Loucy (cell line): ENCODE data around the gene SERPING1.
A peak's percentile ranks its signal among the peaks of the same experiment; 100 is the strongest.

Source experiments
- H2AFZ ChIP-seq: fragments of 200-600 bp; sonication (generic); 2 replicates; pipeline ENCODE4 v1.6.0; 2016; ENCODE audit warnings: antibody characterized with exemption, mild to moderate bottlenecking, low read length, moderate library complexity
- H3F3A ChIP-seq: fragments of 200-600 bp; 2 replicates; pipeline ENCODE4 v1.6.0; 2016; ENCODE audit warnings: antibody characterized with exemption, low read depth, mild to moderate bottlenecking
- H3K27me3 ChIP-seq: fragments of 200-600 bp; sonication (generic); 2 replicates; pipeline ENCODE4 v1.6.1; 2014; ENCODE audit warnings: low read length, mild to moderate bottlenecking; ENCODE audit not compliant: insufficient read depth, poor library complexity, severe bottlenecking
- H3K36me3 ChIP-seq: fragments of 200-600 bp; sonication (generic); 2 replicates; pipeline ENCODE4 v1.6.1; 2016; ENCODE audit warnings: low read length; ENCODE audit not compliant: insufficient read depth
- H3K4me1 ChIP-seq: fragments of 200-600 bp; sonication (generic); 2 replicates; pipeline ENCODE4 v1.5.1; 2014; ENCODE audit warnings: low read length, mild to moderate bottlenecking; ENCODE audit not compliant: insufficient read depth, poor library complexity, severe bottlenecking
- H3K4me2 ChIP-seq: fragments of 200-600 bp; sonication (generic); 2 replicates; pipeline ENCODE4 v1.6.0; 2014; ENCODE audit warnings: antibody characterized with exemption, low read length, low read depth, mild to moderate bottlenecking; ENCODE audit not compliant: poor library complexity, severe bottlenecking
- H3K4me3 ChIP-seq: fragments of 200-600 bp; sonication (generic); 2 replicates; pipeline ENCODE4 v1.5.1; 2014; ENCODE audit warnings: low read length, mild to moderate bottlenecking, mixed read lengths; ENCODE audit not compliant: poor library complexity, severe bottlenecking
- H3K79me2 ChIP-seq: fragments of 200-600 bp; sonication (generic); 2 replicates; pipeline ENCODE4 v1.6.1; 2014; ENCODE audit warnings: low read length; ENCODE audit not compliant: insufficient read depth
- H3K9ac ChIP-seq: fragments of 200-600 bp; sonication (generic); 2 replicates; pipeline ENCODE4 v1.6.0; 2014; ENCODE audit warnings: mild to moderate bottlenecking, low read depth, low read length, moderate library complexity; ENCODE audit not compliant: poor library complexity, severe bottlenecking
- H3K9me2 ChIP-seq: fragments of 200-600 bp; sonication (generic); replicated peaks from 2 replicates; pipeline ENCODE4 v1.6.1; 2016; ENCODE audit warnings: low read depth, low read length, mixed read lengths
- H3K9me3 ChIP-seq: fragments of 200-600 bp; sonication (generic); 2 replicates; pipeline ENCODE4 v1.6.1; 2014; ENCODE audit warnings: mild to moderate bottlenecking, antibody characterized with exemption, low read length, low read depth; ENCODE audit not compliant: insufficient read depth
- H4K20me1 ChIP-seq: fragments of 200-600 bp; sonication (generic); 2 replicates; pipeline ENCODE4 v1.6.0; 2014; ENCODE audit warnings: antibody characterized with exemption, low read length, mild to moderate bottlenecking; ENCODE audit not compliant: insufficient read depth, poor library complexity, severe bottlenecking
- EZH2phosphoT487 ChIP-seq: fragments of 200-600 bp; IDR thresholded peaks from 2 replicates; pipeline ENCODE4 v1.6.1; 2018; ENCODE audit warnings: antibody characterized with exemption, mild to moderate bottlenecking, moderate library complexity, borderline replicate concordance
- TF ChIP-seq, protein P1 (sequence below): fragments of 200-600 bp; sonication (generic); conservative IDR thresholded peaks from 2 replicates; pipeline ENCODE4 v1.5.1; 2014; ENCODE audit warnings: mild to moderate bottlenecking, antibody characterized with exemption, low read length

SERPING1 gene

DNA sequence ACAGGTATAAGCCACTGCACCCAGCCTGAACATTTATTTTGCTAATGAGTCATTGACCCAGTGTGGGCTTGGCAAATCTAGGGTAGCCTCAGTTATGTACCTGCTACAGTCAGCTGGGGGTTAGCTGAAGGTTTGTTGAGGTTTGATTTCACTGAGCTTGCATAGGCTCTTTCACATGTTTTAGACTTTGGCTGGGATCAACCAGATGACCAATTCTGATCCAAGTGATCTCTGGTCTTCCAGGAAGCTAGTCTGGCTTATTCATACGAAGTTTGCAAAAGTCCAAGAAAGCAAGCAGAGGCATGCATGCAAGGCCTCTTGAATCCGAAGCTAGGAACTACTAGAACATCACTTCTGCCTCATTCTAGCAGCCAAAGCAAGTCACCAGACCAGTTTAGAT is 21.0 kb downstream of the SERPING1 start:
- Histone ChIP-seq H3F3A (no peaks in the 10 kb centered on the region), H3K4me3 (no peak overlapping the region), H3K36me3 (no peaks in the 10 kb centered on the region), H3K9me2 (no peaks in the 10 kb centered on the region), H3K27me3 (no peaks in the 10 kb centered on the region), H2AFZ (no peak overlapping the region), H4K20me1 (no peaks in the 10 kb centered on the region), H3K9ac (no peak overlapping the region), H3K9me3 (peaks cover 18% of the 10 kb centered on the region; the same call in 1 of the 2 replicates), H3K4me1 (no peaks in the 10 kb centered on the region), H3K4me2 (no peak overlapping the region), H3K79me2 (no peaks in the 10 kb centered on the region)
- TF ChIP-seq, protein P1, sequence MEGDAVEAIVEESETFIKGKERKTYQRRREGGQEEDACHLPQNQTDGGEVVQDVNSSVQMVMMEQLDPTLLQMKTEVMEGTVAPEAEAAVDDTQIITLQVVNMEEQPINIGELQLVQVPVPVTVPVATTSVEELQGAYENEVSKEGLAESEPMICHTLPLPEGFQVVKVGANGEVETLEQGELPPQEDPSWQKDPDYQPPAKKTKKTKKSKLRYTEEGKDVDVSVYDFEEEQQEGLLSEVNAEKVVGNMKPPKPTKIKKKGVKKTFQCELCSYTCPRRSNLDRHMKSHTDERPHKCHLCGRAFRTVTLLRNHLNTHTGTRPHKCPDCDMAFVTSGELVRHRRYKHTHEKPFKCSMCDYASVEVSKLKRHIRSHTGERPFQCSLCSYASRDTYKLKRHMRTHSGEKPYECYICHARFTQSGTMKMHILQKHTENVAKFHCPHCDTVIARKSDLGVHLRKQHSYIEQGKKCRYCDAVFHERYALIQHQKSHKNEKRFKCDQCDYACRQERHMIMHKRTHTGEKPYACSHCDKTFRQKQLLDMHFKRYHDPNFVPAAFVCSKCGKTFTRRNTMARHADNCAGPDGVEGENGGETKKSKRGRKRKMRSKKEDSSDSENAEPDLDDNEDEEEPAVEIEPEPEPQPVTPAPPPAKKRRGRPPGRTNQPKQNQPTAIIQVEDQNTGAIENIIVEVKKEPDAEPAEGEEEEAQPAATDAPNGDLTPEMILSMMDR = no peak
- no peak for TF ChIP-seq EZH2phosphoT487

DNA sequence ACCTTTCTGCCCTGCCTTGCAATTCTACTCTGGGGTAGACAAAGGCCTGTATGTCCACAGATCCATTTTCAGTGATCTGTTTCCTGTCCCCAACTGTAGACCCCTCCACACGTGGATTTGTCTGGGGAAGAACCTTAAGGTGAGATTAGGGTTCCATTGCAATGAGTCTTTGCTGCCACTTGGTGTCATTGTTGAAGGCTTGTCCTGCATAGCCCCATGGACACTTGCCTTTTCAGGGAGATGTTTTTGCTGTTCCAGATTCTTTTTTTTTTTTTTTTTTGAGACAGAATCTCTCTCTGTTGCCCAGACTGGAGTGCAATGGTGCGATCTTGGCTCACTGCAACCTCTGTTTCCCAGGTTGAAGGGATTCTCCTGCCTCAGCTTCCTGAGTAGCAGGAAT is 21.8 kb downstream of the SERPING1 start:
- Histone ChIP-seq H4K20me1 (no peaks in the 10 kb centered on the region), H3K9ac (no peak overlapping the region), H3K4me1 (no peaks in the 10 kb centered on the region), H3K79me2 (no peaks in the 10 kb centered on the region), H3K4me3 (no peak overlapping the region), H3K4me2 (no peak overlapping the region), H3K9me3 (peaks cover 18% of the 10 kb centered on the region; the same call in 1 of the 2 replicates), H3K9me2 (no peaks in the 10 kb centered on the region), H2AFZ (no peak overlapping the region), H3K36me3 (no peaks in the 10 kb centered on the region), H3K27me3 (no peaks in the 10 kb centered on the region), H3F3A (no peaks in the 10 kb centered on the region)
- TF ChIP-seq EZH2phosphoT487 = no peak
- TF ChIP-seq, protein P1 = peak; percentile 62

DNA sequence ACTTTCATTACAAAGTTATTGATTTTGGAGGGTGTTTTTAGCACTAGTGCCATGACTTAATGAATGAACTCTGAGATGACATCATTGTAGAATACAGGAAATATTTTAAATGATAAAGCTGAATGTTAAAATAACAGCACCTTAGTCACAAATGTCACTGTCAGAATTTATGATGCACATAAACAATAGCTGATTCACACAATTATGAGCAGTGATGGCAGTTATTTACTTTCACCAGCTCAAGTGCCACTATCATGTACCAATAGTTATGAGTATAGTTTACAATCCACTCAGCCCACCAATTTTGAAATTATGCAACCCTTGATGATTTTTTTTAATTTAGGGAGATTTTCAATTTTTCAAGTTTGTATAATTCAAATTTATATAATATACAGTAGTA is 23.0 kb downstream of the SERPING1 start:
- TF ChIP-seq, protein P1 = no peak
- TF ChIP-seq EZH2phosphoT487 = no peak
- peaks cover 18% of the 10 kb centered on the region; the same call in 1 of the 2 replicates for H3K9me3 ChIP-seq
- H3K36me3 ChIP-seq = no peaks in the 10 kb centered on the region
- H3K4me1 ChIP-seq = no peaks in the 10 kb centered on the region
- no peaks in the 10 kb centered on the region for H4K20me1 ChIP-seq
- H3F3A ChIP-seq = no peaks in the 10 kb centered on the region
- no peak overlapping the region for H3K4me2 ChIP-seq
- H3K79me2 ChIP-seq = no peaks in the 10 kb centered on the region
- H3K9ac ChIP-seq = no peak overlapping the region
- H2AFZ ChIP-seq = no peak overlapping the region
- H3K9me2 ChIP-seq = no peaks in the 10 kb centered on the region
- H3K4me3 ChIP-seq = no peak overlapping the region
- no peaks in the 10 kb centered on the region for H3K27me3 ChIP-seq
